SK-N-SH (cell line): ENCODE data around the gene GALNT18. TPM values are rescaled to one million over a fixed set of nuclear protein-coding genes. Genes with fewer than 3 reads are reported as not detected.

Experiments
- CTCF ChIA-PET: fragments of 300-600, 350-600 bp; formaldehyde crosslinking; extraction: SDS; loops from one replicate; lab custom pipeline; 2021; lab: Yijun Ruan, JAX
- POLR2A ChIA-PET: fragments of 350-600 bp; sonication (Branson Sonifier 250); formaldehyde crosslinking; extraction: SDS; loops from one replicate; lab custom pipeline; 2020; ENCODE audit warnings: antibody characterized with exemption, inconsistent platforms; lab: Yijun Ruan, JAX
- DNase-seq: peaks from one replicate; pipeline ENCODE4 v3.0.0; 2012
- H2AFZ ChIP-seq: fragments of 200-600 bp; sonication (generic); 2 replicates; pipeline ENCODE4 v1.8.1; 2016; ENCODE audit warnings: antibody characterized with exemption, mild to moderate bottlenecking, low read depth
- H3F3A ChIP-seq: fragments of 200-600 bp; sonication (generic); replicated peaks from 2 replicates; pipeline ENCODE3; 2016; ENCODE audit warnings: antibody characterized with exemption, mild to moderate bottlenecking; ENCODE audit not compliant: insufficient read depth
- H3K27ac ChIP-seq, 2 experiments: fragments of 200-500 bp in 1 of 2; fragments of 200-600 bp in 1 of 2; sonication (Bioruptor generic) in 1 of 2; sonication (generic), shearing (Covaris generic) in 1 of 2; 2 replicates each; pipeline versions ENCODE4 v1.5.1 to v1.6.1; 2014 to 2016; ENCODE audit warnings: low read depth in 2 of 2, inconsistent platforms in 1 of 2, low read length in 1 of 2, mild to moderate bottlenecking in 1 of 2, mixed read lengths in 1 of 2
- H3K27me3 ChIP-seq: fragments of 200-600 bp; sonication (generic), shearing (Covaris generic); 2 replicates; pipeline ENCODE4 v1.6.1; 2016; ENCODE audit warnings: mixed run types; ENCODE audit not compliant: insufficient read depth
- H3K36me3 ChIP-seq, 2 experiments: fragments of 200-500 bp in 1 of 2; fragments of 200-600 bp in 1 of 2; sonication (Bioruptor generic) in 1 of 2; sonication (generic) in 1 of 2; replicated peaks in 1 of 2; 2 replicates each; pipeline versions ENCODE3 to v1.5.1; 2014 to 2016; ENCODE audit warnings: low read length in 1 of 2, mild to moderate bottlenecking in 1 of 2; ENCODE audit not compliant: insufficient read depth in 2 of 2, control insufficient read depth in 1 of 2
- H3K4me1 ChIP-seq, 2 experiments: fragments of 200-500 bp in 1 of 2; fragments of 200-600 bp in 1 of 2; sonication (Bioruptor generic) in 1 of 2; sonication (generic), shearing (Covaris generic) in 1 of 2; 2 replicates each; pipeline versions ENCODE4 v1.5.1 to v1.6.1; 2014 to 2016; ENCODE audit warnings: low read depth in 1 of 2, low read length in 1 of 2, mixed run types in 1 of 2; ENCODE audit not compliant: insufficient read depth in 2 of 2, control insufficient read depth in 1 of 2
- H3K4me2 ChIP-seq: fragments of 200-600 bp; sonication (generic), shearing (Covaris generic); 2 replicates; pipeline ENCODE4 v1.6.1; 2017; ENCODE audit warnings: mixed run types
- H3K4me3 ChIP-seq, 2 experiments: fragments of 200-500 bp in 1 of 2; fragments of 200-600 bp in 1 of 2; sonication (Bioruptor generic) in 1 of 2; sonication (generic), shearing (Covaris generic) in 1 of 2; 2 replicates each; pipeline versions ENCODE4 v1.5.1 to v1.8.1; 2014 to 2016; ENCODE audit warnings: low read depth in 2 of 2, inconsistent platforms in 1 of 2, low read length in 1 of 2, mild to moderate bottlenecking in 1 of 2, mixed read lengths in 1 of 2, moderate library complexity in 1 of 2
- H3K79me2 ChIP-seq: fragments of 200-600 bp; sonication (generic); 2 replicates; pipeline ENCODE4 v1.8.1; 2017; ENCODE audit warnings: mild to moderate bottlenecking; ENCODE audit not compliant: insufficient read depth
- H3K9ac ChIP-seq: fragments of 200-600 bp; sonication (generic); 2 replicates; pipeline ENCODE4 v1.6.1; 2017; ENCODE audit warnings: mixed run types
- H3K9me2 ChIP-seq: fragments of 200-600 bp; sonication (generic); 2 replicates; pipeline ENCODE4 v1.6.1; 2017; ENCODE audit warnings: mixed run types
- H3K9me3 ChIP-seq: fragments of 200-600 bp; sonication (generic); 2 replicates; pipeline ENCODE4 v1.6.1; 2017; ENCODE audit warnings: mixed run types, mild to moderate bottlenecking, moderate library complexity
- H4K20me1 ChIP-seq: fragments of 200-600 bp; sonication (generic); 2 replicates; pipeline ENCODE4 v1.6.1; 2017; ENCODE audit warnings: mild to moderate bottlenecking, mixed run types; ENCODE audit not compliant: insufficient read depth
- CHD2 ChIP-seq: fragments of 150-350 bp; IDR thresholded peaks from 2 replicates; pipeline ENCODE4 v1.6.1; 2018; ENCODE audit warnings: low read length; ENCODE audit not compliant: partially characterized antibody
- EP300 ChIP-seq, 2 experiments: IDR thresholded peaks; 2 replicates each; pipeline versions ENCODE4 v1.4.0 to v1.6.1; 2012; ENCODE audit warnings: borderline replicate concordance in 1 of 2, low read depth in 1 of 2, low read length in 1 of 2
- EZH2phosphoT487 ChIP-seq: fragments of 200-600 bp; sonication (generic); IDR thresholded peaks from 2 replicates; pipeline ENCODE4 v1.6.1; 2017; ENCODE audit warnings: low read depth, mixed run types, mild to moderate bottlenecking, antibody characterized with exemption, moderate library complexity, borderline replicate concordance
- FOXM1 ChIP-seq: IDR thresholded peaks from 2 replicates; pipeline ENCODE4 v1.4.0; 2012; ENCODE audit warnings: low read depth, mild to moderate bottlenecking
- GATA2 ChIP-seq: sonication (generic); formaldehyde crosslinking; IDR thresholded peaks from 2 replicates; pipeline ENCODE4 v1.5.0; 2020; ENCODE audit warnings: mild to moderate bottlenecking, missing genetic modification reagents
- IRF3 ChIP-seq: fragments of 150-350 bp; IDR thresholded peaks from 2 replicates; pipeline ENCODE4 v1.6.1; 2016; ENCODE audit warnings: mild to moderate bottlenecking, low read depth, low read length
- NFIC ChIP-seq: IDR thresholded peaks from 2 replicates; pipeline ENCODE4 v1.4.0; 2012; ENCODE audit warnings: borderline replicate concordance
- RCOR1 ChIP-seq: fragments of 150-350 bp; IDR thresholded peaks from 2 replicates; pipeline ENCODE4 v1.6.1; 2017; ENCODE audit warnings: antibody characterized with exemption, low read length
- RFX5 ChIP-seq: IDR thresholded peaks from 2 replicates; pipeline ENCODE4 v1.6.1; 2012; ENCODE audit warnings: mild to moderate bottlenecking, improper control_type of control experiment, low read length
- TAF1 ChIP-seq: IDR thresholded peaks from 2 replicates; pipeline ENCODE4 v1.6.1; 2012; ENCODE audit warnings: low read depth, mild to moderate bottlenecking, low read length, moderate library complexity, borderline replicate concordance
- WGBS: methylation state at CpG from one replicate; pipeline ENCODE4 v1.1.6; 2017; ENCODE audit warnings: low lambda C conversion rate; 5-methylcytosine and 5-hydroxymethylcytosine counted together
- polyA plus RNA-seq, 3 experiments: library from polyadenylated mRNA; depleted of rRNA; stranded (reverse); fragments of >200 nt; gene quantifications; 2 replicates each; pipeline ENCODE4 v1.2.3, GENCODE V29; 2012
- TF ChIP-seq, protein P1 (sequence below): IDR thresholded peaks from 2 replicates; pipeline ENCODE4; 2012
- TF ChIP-seq, protein P2 (sequence below): fragments of 150-350 bp; IDR thresholded peaks from 2 replicates; pipeline ENCODE4 v1.6.1; 2017; ENCODE audit warnings: antibody characterized with exemption, low read length, low read depth, borderline replicate concordance

Gene GALNT18
- polyA plus RNA-seq, 1 of the 3 experiments (the other 2 are of a cell fraction), result 0.64 TPM

DNA sequence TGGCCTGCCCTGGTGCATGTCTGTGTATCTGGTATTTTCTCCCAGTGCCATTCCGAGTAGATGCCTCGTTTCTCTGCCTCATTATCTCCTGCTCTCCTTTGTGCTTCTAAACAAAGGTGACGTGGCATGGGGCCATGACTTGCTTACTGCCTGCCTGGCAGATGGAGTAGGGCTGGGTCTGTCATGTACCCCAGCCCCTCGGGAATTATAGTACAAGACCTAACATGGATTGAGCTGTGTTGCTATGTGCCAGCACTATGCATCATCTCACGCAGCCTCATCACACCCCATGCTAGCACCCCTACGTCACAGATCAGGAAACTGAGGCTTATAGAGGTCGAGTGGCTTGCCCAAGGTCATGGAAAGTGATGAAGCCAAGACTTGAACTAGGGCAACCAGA is 88.1 kb downstream of the GALNT18 start (continued):
- TF ChIP-seq IRF3, result no peak
- no peak for TF ChIP-seq EP300 (IDR thresholded peaks at IDR 0.05; ENCODE audit: borderline replicate concordance in 1 of 2, low read depth in 1 of 2, low read length in 1 of 2)
- TF ChIP-seq, protein P1, sequence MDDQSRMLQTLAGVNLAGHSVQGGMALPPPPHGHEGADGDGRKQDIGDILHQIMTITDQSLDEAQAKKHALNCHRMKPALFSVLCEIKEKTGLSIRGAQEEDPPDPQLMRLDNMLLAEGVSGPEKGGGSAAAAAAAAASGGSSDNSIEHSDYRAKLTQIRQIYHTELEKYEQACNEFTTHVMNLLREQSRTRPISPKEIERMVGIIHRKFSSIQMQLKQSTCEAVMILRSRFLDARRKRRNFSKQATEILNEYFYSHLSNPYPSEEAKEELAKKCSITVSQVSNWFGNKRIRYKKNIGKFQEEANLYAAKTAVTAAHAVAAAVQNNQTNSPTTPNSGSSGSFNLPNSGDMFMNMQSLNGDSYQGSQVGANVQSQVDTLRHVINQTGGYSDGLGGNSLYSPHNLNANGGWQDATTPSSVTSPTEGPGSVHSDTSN, result no peak
- TF ChIP-seq CHD2, result no peak
- no peak for TF ChIP-seq GATA2 (CRISPR knock-in tag)
- no peak for TF ChIP-seq TAF1

GRCh38 chr11:11533057-11533456 is 88.7 kb downstream of the GALNT18 start:
- Histone ChIP-seq H3K4me1 (peaks cover 0 to 73% of the 10 kb centered on the region in 2 experiments; a peak in 2 of 4 replicates), H3F3A (no peaks in the 10 kb centered on the region), H4K20me1 (no peaks in the 10 kb centered on the region), H2AFZ (no peak overlapping the region), H3K9me3 (no peaks in the 10 kb centered on the region), H3K9ac (no peak overlapping the region), H3K79me2 (no peaks in the 10 kb centered on the region), H3K27me3 (no peaks in the 10 kb centered on the region), H3K27ac (no peak overlapping the region; a peak in 1 of 4 replicates), H3K36me3 (no peaks in the 10 kb centered on the region), H3K4me3 (no peak overlapping the region), H3K4me2 (no peak overlapping the region), H3K9me2 (no peaks in the 10 kb centered on the region)
- POLR2A ChIA-PET, result no interaction called here
- TF ChIP-seq NFIC (no peak), RCOR1 (no peak), EZH2phosphoT487 (no peak), RFX5 (no peak)
- TF ChIP-seq, protein P1, result no peak
- no peak for DNase-seq
- 57% methylated on average over 1 of the region's 2 CpGs for WGBS
- CTCF ChIA-PET, result interaction anchor here (1.6 to 3.6 kb wide), 3 partner anchors 30 to 599 kb away, joined by 4 to 10 read pairs (median 9); no protein-coding TSS in a partner anchor

DNA sequence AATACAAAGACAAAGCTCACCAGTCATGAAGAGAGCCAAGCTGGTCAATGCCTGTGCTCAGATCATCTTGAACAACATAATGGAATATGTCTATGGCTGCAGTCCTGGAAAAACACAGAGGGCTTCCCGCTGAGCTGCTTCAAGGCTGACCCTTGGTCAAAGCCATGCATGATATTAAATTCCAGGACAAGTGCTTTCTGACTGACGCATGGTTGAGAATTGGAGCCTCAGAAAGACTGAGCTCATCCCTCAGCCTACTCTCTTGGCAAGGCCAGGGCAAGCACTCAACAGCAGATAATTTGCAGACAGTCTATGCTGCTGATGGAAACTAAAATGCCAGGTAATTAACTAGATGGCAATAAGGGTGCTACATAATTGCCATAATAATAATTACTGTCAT is 89.2 kb downstream of the GALNT18 start:
- Histone ChIP-seq H3K27me3 (no peaks in the 10 kb centered on the region), H2AFZ (no peak overlapping the region), H3K36me3 (no peaks in the 10 kb centered on the region), H3F3A (no peaks in the 10 kb centered on the region), H3K9me3 (no peaks in the 10 kb centered on the region), H3K79me2 (no peaks in the 10 kb centered on the region), H3K4me2 (no peak overlapping the region), H3K9me2 (no peaks in the 10 kb centered on the region), H4K20me1 (no peaks in the 10 kb centered on the region), H3K27ac (no peak overlapping the region; a peak in 1 of 4 replicates), H3K9ac (no peak overlapping the region), H3K4me3 (no peak overlapping the region), H3K4me1 (peaks cover 0 to 70% of the 10 kb centered on the region in 2 experiments; a peak in 2 of 4 replicates)
- TF ChIP-seq FOXM1 (no peak), GATA2 (CRISPR knock-in tag) (no peak), EZH2phosphoT487 (no peak), RFX5 (no peak)
- TF ChIP-seq, protein P2, sequence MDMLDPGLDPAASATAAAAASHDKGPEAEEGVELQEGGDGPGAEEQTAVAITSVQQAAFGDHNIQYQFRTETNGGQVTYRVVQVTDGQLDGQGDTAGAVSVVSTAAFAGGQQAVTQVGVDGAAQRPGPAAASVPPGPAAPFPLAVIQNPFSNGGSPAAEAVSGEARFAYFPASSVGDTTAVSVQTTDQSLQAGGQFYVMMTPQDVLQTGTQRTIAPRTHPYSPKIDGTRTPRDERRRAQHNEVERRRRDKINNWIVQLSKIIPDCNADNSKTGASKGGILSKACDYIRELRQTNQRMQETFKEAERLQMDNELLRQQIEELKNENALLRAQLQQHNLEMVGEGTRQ, result no peak
- ChIA-PET CTCF (interaction anchor here (1.6 to 3.6 kb wide), 4 partner anchors 30 to 599 kb away, joined by 4 to 10 read pairs (median 7); no protein-coding TSS in a partner anchor), POLR2A (no interaction called here)
- no peak for DNase-seq
- WGBS, result 61% methylated on average over 2 of the region's 2 CpGs
